Measurements from ENCODE around the gene PTX4. TPM values are rescaled to one million over a fixed set of nuclear protein-coding genes. Genes with fewer than 3 reads are reported as not detected.

The PTX4 gene
- total RNA-seq, 1 donor from 2014 or later: not detected

- intact Hi-C loops (cut with micrococcal nuclease): no loop called here
- no peak overlapping the region for H3K4me3 Mint-ChIP-seq
- DNase-seq: no peak
- no peak for TF ChIP-seq CTCF (IDR thresholded peaks at IDR 0.05)
- no peaks in the 10 kb centered on the region for H3K9me3 Mint-ChIP-seq
- no peaks in the 10 kb centered on the region for H3K27me3 Mint-ChIP-seq
- H3K4me1 Mint-ChIP-seq: no peaks in the 10 kb centered on the region
- H3K27ac Mint-ChIP-seq: no peak overlapping the region
- ChIA-PET POLR2A (interaction anchor here (1.1 kb wide), 1 partner anchor 17 kb away, joined by 10 read pairs; no protein-coding TSS in a partner anchor), CTCF (no interaction called here)
- H3K36me3 Mint-ChIP-seq (ENCODE audit: low read depth): no peaks in the 10 kb centered on the region
- no peak for ATAC-seq (ENCODE audit: low read depth)
Measured at GRCh38 chr16:1437606-1438005, 51.1 kb downstream of the PTX4 start.

DNA sequence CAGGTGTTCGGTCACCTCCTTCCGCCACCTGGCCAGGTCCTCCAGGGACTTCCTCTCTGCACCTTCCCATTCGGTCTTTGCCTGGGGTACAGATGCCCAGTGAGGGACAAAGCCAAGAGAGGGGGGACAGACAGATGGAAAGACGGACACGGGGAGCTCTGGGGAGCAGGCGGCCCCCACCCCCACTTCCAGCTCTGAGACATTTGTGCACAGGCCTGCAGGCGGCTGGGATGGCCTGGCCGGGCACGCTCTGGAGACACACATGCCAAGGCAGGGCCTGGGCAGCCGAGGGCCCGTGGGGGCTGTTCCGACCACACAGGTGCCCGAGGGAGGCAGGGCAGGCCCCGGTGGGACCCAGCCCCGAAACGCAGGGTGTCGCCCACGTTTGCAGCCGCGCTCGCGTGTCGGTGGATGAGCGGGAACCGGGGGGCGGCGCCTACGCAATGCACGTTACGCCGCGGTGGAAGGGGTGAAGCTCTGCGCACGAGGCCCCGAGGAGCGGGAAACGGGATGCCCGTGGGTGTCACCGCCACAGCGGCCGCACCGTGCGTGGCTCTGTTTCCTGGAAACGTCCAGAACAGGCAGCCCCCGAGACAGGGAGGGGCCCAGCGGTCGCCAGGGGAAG is 51.9 kb downstream of the PTX4 start:
- no peaks in the 10 kb centered on the region for H3K36me3 Mint-ChIP-seq (ENCODE audit: low read depth)
- DNase-seq (no peak), ATAC-seq (ENCODE audit: low read depth) (no peak)
- peaks cover 4% of the 10 kb centered on the region for H3K4me1 Mint-ChIP-seq
- no peak overlapping the region for H3K4me3 Mint-ChIP-seq
- H3K27me3 Mint-ChIP-seq: no peaks in the 10 kb centered on the region
- POLR2A ChIA-PET: no interaction called here
- TF ChIP-seq CTCF (IDR thresholded peaks at IDR 0.05): no peak
- CTCF ChIA-PET: no interaction called here
- intact Hi-C loops (cut with micrococcal nuclease): no loop called here
- H3K9me3 Mint-ChIP-seq: no peaks in the 10 kb centered on the region
- H3K27ac Mint-ChIP-seq: no peak overlapping the region

DNA sequence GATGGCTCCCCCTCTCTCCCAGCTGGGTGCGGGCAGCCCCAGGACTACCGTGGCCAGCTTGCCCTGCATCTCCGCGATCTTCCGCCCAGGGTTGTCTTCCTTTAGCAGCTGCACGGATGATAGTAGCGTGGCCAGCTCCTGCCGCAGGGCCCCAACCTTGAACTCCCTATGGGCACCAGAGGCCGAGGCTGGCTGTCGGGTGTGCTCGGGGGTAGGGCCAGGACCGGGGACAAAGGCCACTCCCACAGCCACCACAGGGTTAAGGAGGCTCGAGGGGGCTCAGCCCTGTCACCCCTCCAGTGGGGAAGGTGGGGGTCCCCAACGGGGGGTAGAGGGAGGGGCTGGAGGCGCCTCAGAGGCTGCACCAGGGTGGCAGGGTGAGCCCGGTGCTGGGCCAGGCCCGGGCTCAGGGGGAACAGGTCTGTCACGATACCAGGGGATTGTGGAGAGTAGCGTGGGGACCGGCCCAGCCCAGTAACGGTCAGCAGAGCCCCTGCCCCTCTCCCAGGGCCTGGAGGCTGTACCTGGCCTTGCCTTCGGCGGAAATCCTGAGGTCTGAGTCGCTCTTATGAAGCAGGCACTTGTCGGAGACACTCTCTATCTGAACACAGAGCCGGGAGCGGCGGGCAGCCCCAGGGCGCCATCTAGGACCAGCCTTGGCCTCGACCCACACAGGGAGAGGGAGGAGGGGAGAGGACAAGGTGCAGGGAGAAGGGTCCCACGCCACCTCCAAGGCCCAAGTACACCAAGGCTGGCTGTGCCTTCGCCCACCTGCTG is 52.6 kb downstream of the PTX4 start:
- no peak overlapping the region for H3K27ac Mint-ChIP-seq
- TF ChIP-seq CTCF (IDR thresholded peaks at IDR 0.05): no peak
- no peaks in the 10 kb centered on the region for H3K27me3 Mint-ChIP-seq
- ATAC-seq (ENCODE audit: low read depth) (no peak), DNase-seq (no peak)
- peaks cover 4% of the 10 kb centered on the region for H3K4me1 Mint-ChIP-seq
- no peaks in the 10 kb centered on the region for H3K36me3 Mint-ChIP-seq (ENCODE audit: low read depth)
- H3K4me3 Mint-ChIP-seq: no peak overlapping the region
- intact Hi-C loops (cut with micrococcal nuclease): no loop called here
- ChIA-PET POLR2A (interaction anchor here (0.5 kb wide), 1 partner anchor 15 kb away, joined by 7 read pairs; no protein-coding TSS in a partner anchor), CTCF (no interaction called here)
- H3K9me3 Mint-ChIP-seq: no peaks in the 10 kb centered on the region

Other genes starting within 250 kb of the PTX4 start
- gene TPSAB1, start 248.2 kb downstream of the PTX4 start, total RNA-seq: not detected in 2 replicates
- gene TPSD1, start 232.9 kb downstream of the PTX4 start, total RNA-seq: not detected in 2 replicates
- 220 and 240 TPM in 2 replicates for gene UBE2I, start 179.3 kb downstream of the PTX4 start, total RNA-seq
- gene BAIAP3, start 155.3 kb downstream of the PTX4 start, total RNA-seq: 6.5 and 8.5 TPM in 2 replicates
- gene TSR3, start 137.1 kb downstream of the PTX4 start, total RNA-seq: 45.3 and 49.0 TPM in 2 replicates
- 36.3 and 40.2 TPM in 2 replicates for gene GNPTG, start 137.0 kb downstream of the PTX4 start, total RNA-seq
- 42.1 and 70.7 TPM in 2 replicates for gene UNKL, start 74.2 kb downstream of the PTX4 start, total RNA-seq
- 15.4 and 18.2 TPM in 2 replicates for gene UQCC4, start 68.2 kb downstream of the PTX4 start, total RNA-seq
- gene PERCC1, start 57.9 kb downstream of the PTX4 start, total RNA-seq: 0.24 and 0.33 TPM in 2 replicates
- 5.1 and 6.7 TPM in 2 replicates for gene CCDC154, start 44.4 kb downstream of the PTX4 start, total RNA-seq
- gene CLCN7, start 13.9 kb downstream of the PTX4 start, total RNA-seq: 127 and 144 TPM in 2 replicates
- 72.9 and 78.8 TPM in 2 replicates for gene TELO2, start 4.4 kb upstream of the PTX4 start, total RNA-seq
- gene TMEM204, start 44.7 kb upstream of the PTX4 start, total RNA-seq: 0.18 TPM in 1 of 2 replicates, not detected in the other
- gene IFT140, start 123.1 kb upstream of the PTX4 start, total RNA-seq: 9.8 and 11.1 TPM in 2 replicates
- 16.9 and 22.4 TPM in 2 replicates for gene CRAMP1, start 123.4 kb upstream of the PTX4 start, total RNA-seq
- gene JPT2, start 189.3 kb upstream of the PTX4 start, total RNA-seq: 43.4 and 48.7 TPM in 2 replicates
- 157 and 201 TPM in 2 replicates for gene MAPK8IP3, start 217.3 kb upstream of the PTX4 start, total RNA-seq

All from activated B cell treated with CpG ODN at 0.5 μM for 24 hours (primary cell).